HepG2 (cell line): ENCODE results near the gene ABCG2. TPM values are rescaled to one million over a fixed set of nuclear protein-coding genes. Genes with fewer than 3 reads are reported as not detected.

Experiments used
- CBX2 ChIP-seq, 2 experiments: fragments of 200-600 bp in 1 of 2; sonication (generic); formaldehyde crosslinking in 1 of 2; IDR thresholded peaks; 2 replicates each; pipeline versions ENCODE4 v1.7.0 to v1.8.1; 2018 to 2022; ENCODE audit warnings: low read depth in 2 of 2, low read length in 1 of 2, mild to moderate bottlenecking in 1 of 2, missing genetic modification reagents in 1 of 2
- CBX5 ChIP-seq: sonication (generic); formaldehyde crosslinking; IDR thresholded peaks from 2 replicates; pipeline ENCODE4 v1.4.0; 2020; ENCODE audit warnings: missing genetic modification reagents, borderline replicate concordance
- DR1 ChIP-seq: sonication (generic); formaldehyde crosslinking; IDR thresholded peaks from 2 replicates; pipeline ENCODE4 v1.8.0; 2021; ENCODE audit warnings: mild to moderate bottlenecking, missing genetic modification reagents, inconsistent platforms
- FLYWCH1 ChIP-seq: sonication (generic); formaldehyde crosslinking; IDR thresholded peaks from 2 replicates; pipeline ENCODE4 v1.8.1; 2023; ENCODE audit warnings: mild to moderate bottlenecking, missing genetic modification reagents
- FOXJ3 ChIP-seq: sonication (generic); formaldehyde crosslinking; IDR thresholded peaks from 2 replicates; pipeline ENCODE4 v1.4.0; 2020; ENCODE audit warnings: missing genetic modification reagents, mild to moderate bottlenecking, borderline replicate concordance
- FOXK2 ChIP-seq: fragments of 450-650 bp; IDR thresholded peaks from 2 replicates; pipeline ENCODE4 v1.6.1; 2016
- HCFC1 ChIP-seq: fragments of 150-350 bp; IDR thresholded peaks from 2 replicates; pipeline ENCODE4 v1.6.1; 2014; ENCODE audit warnings: low read depth, low read length
- HDAC6 ChIP-seq: fragments of 200-600 bp; sonication (generic); IDR thresholded peaks from 2 replicates; pipeline ENCODE4 v1.7.0; 2017; ENCODE audit warnings: mild to moderate bottlenecking, antibody characterized with exemption, low read length, low read depth
- KAT2B ChIP-seq: fragments of 150-350 bp; IDR thresholded peaks from 2 replicates; pipeline ENCODE4 v1.6.1; 2014; ENCODE audit warnings: low read depth, low read length, borderline replicate concordance
- MYNN ChIP-seq: sonication (generic); formaldehyde crosslinking; IDR thresholded peaks from 2 replicates; pipeline ENCODE4 v1.4.0; 2020; ENCODE audit warnings: mild to moderate bottlenecking, low read depth, missing genetic modification reagents
- NONO ChIP-seq, 2 experiments: fragments of 450-650 bp in 1 of 2; sonication (generic) in 1 of 2; formaldehyde crosslinking in 1 of 2; IDR thresholded peaks in 1 of 2; conservative IDR thresholded peaks in 1 of 2; 2 replicates each; pipeline versions ENCODE4 v1.6.1 to v1.8.0; 2017 to 2022; ENCODE audit warnings: mild to moderate bottlenecking in 1 of 2, missing genetic modification reagents in 1 of 2, moderate library complexity in 1 of 2
- NRL ChIP-seq: sonication (generic); formaldehyde crosslinking; IDR thresholded peaks from 2 replicates; pipeline ENCODE4 v1.5.0; 2020; ENCODE audit warnings: missing genetic modification reagents, mild to moderate bottlenecking, moderate library complexity, borderline replicate concordance
- PHF21A ChIP-seq: sonication (generic); formaldehyde crosslinking; IDR thresholded peaks from 2 replicates; pipeline ENCODE4 v1.5.0; 2020; ENCODE audit warnings: mild to moderate bottlenecking, missing genetic modification reagents
- POLR2G ChIP-seq: fragments of 200-400 bp; formaldehyde crosslinking; IDR thresholded peaks from 2 replicates; pipeline ENCODE4 v1.6.1; 2018; ENCODE audit warnings: mild to moderate bottlenecking, low read depth, low read length, moderate library complexity
- RXRA ChIP-seq: sonication (generic); formaldehyde crosslinking; IDR thresholded peaks from 2 replicates; pipeline ENCODE4 v1.5.1; 2020; ENCODE audit warnings: missing genetic modification reagents
- SALL2 ChIP-seq: sonication (generic); formaldehyde crosslinking; IDR thresholded peaks from 2 replicates; pipeline ENCODE4 v1.8.1; 2023; ENCODE audit warnings: mild to moderate bottlenecking, missing genetic modification reagents, inconsistent platforms
- ZC3H4 ChIP-seq: sonication (generic); formaldehyde crosslinking; IDR thresholded peaks from 2 replicates; pipeline ENCODE4 v1.4.0; 2020; ENCODE audit warnings: missing genetic modification reagents, borderline replicate concordance
- ZFYVE20 ChIP-seq: sonication (generic); formaldehyde crosslinking; IDR thresholded peaks from 2 replicates; pipeline ENCODE4 v1.8.0; 2023; ENCODE audit warnings: low read depth, mild to moderate bottlenecking, moderate library complexity, missing genetic modification reagents, borderline replicate concordance
- ZNF567 ChIP-seq: sonication (generic); formaldehyde crosslinking; IDR thresholded peaks from 2 replicates; pipeline ENCODE4 v1.8.1; 2023; ENCODE audit warnings: mild to moderate bottlenecking, missing genetic modification reagents, borderline replicate concordance
- ZNF614 ChIP-seq: IDR thresholded peaks from 2 replicates; pipeline ENCODE4 v1.6.1; 2018; ENCODE audit warnings: missing biosample characterization, missing genetic modification reagents, inconsistent platforms, borderline replicate concordance
- ZNF766 ChIP-seq: sonication (generic); formaldehyde crosslinking; IDR thresholded peaks from 2 replicates; pipeline ENCODE4 v1.5.0; 2020; ENCODE audit warnings: missing genetic modification reagents, borderline replicate concordance
- ZSCAN31 ChIP-seq: sonication (generic); formaldehyde crosslinking; IDR thresholded peaks from 2 replicates; pipeline ENCODE4 v1.5.0; 2020; ENCODE audit warnings: low read depth, mild to moderate bottlenecking, missing genetic modification reagents
- polyA plus RNA-seq, 8 experiments: library from polyadenylated mRNA; depleted of rRNA in 3 of 8; stranded (reverse) in 7 of 8; unstranded in 1 of 8; fragments of >200 nt; fragmentation: Illumina TruSeq in 4 of 8; extraction: Trizol in 4 of 8; gene quantifications; 2 replicates each; pipeline versions ENCODE4 v1.2.1 to v1.2.3, GENCODE V29; 2011 to 2016; ENCODE audit warnings: low read depth in 4 of 8, missing spikeins in 1 of 8, mixed read lengths in 1 of 8; ENCODE audit not compliant: insufficient read depth in 1 of 8
- total RNA-seq, 5 experiments: library from RNA; depleted of rRNA; stranded (reverse); fragments of >200 nt; fragmentation: Illumina TruSeq; extraction: Trizol; gene quantifications; 2 replicates each; pipeline ENCODE4 v1.2.3, GENCODE V29; 2016; ENCODE audit warnings: low read depth in 1 of 5
- TF ChIP-seq, protein P1 (sequence below): sonication (generic); formaldehyde crosslinking; IDR thresholded peaks from 2 replicates; pipeline ENCODE4 v1.4.0; 2020; ENCODE audit warnings: missing genetic modification reagents
- TF ChIP-seq, protein P2 (sequence below): sonication (generic); formaldehyde crosslinking; IDR thresholded peaks from 2 replicates; pipeline ENCODE4 v1.5.0; 2020; ENCODE audit warnings: missing genetic modification reagents, mild to moderate bottlenecking, borderline replicate concordance
- TF ChIP-seq, protein P3 (sequence below): sonication (generic); formaldehyde crosslinking; IDR thresholded peaks from 2 replicates; pipeline ENCODE4 v1.4.0; 2020; ENCODE audit warnings: low read depth, mild to moderate bottlenecking, missing genetic modification reagents

ABCG2 gene
- total and polyA plus RNA-seq, 2 of the 13 experiments (the other 11 are each of a cell fraction or from before 2014, with no cell fraction given): 10.0 to 15.7 TPM

DNA sequence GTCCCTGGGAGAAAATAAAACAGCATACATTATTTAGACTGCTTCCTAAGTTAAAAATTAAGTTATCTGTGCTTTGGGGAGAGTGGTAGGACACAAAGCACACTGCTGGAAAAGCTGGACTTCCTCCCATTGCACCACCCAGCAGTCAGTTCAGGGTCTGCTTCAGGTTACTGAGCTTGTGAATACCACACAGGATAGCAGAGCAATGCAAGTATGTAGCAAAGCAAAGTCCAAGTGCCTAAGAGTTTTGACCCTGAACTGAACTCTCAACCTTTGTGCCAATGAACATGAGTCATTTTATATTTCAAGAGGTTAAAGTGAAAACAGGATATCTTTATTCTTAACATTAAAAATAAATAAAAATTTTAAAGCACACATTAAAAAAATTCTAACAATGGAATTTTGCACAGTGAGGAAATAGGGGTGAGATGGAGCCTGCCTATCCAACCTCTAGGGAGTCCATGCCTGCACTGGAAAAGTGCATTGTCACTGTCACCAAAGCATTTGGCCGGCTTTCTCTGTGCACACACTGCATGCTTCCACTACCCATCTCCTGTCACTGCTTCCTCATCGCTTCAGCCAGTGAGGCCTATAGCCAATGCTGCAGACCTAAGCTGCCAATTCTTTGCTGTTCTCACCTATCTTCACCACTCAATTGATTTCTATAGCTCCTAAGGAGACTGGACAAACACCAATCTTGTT, 50.9 kb downstream of the ABCG2 start (continued):
- TF ChIP-seq POLR2G (no peak), ZC3H4 (CRISPR knock-in tag) (no peak), FOXK2 (no peak), HCFC1 (no peak), KAT2B (no peak), NRL (CRISPR knock-in tag) (no peak), FOXJ3 (CRISPR knock-in tag) (peak; percentile 73; the same call in 1 of the 2 replicates), FLYWCH1 (no peak), PHF21A (CRISPR knock-in tag) (peak; percentile 74; the same call in 1 of the 2 replicates), HDAC6 (no peak), ZSCAN31 (CRISPR knock-in tag) (no peak), RXRA (CRISPR knock-in tag) (peak; percentile 96), CBX5 (CRISPR knock-in tag) (peak; percentile 30; the same call in 1 of the 2 replicates), DR1 (CRISPR knock-in tag) (no peak), SALL2 (0 out of 2 replicates have a peak, but pooled peaks have one; percentile 16), ZFYVE20 (CRISPR knock-in tag) (no peak), ZNF766 (CRISPR knock-in tag) (no peak), MYNN (CRISPR knock-in tag) (no peak), ZNF614 (CRISPR knock-in tag) (peak; percentile 73; the same call in 1 of the 2 replicates), ZNF567 (CRISPR knock-in tag) (no peak; the same call in 1 of the 2 replicates), NONO (IDR thresholded peaks at IDR 0.05) (no peak), NONO (CRISPR knock-in tag; conservative IDR thresholded peaks at IDR 0.05) (peak; percentile 70; the same call in 1 of the 2 replicates), CBX2 (IDR thresholded peaks at IDR 0.05; ENCODE audit: low read depth, low read length) (no peak), CBX2 (CRISPR knock-in tag; IDR thresholded peaks at IDR 0.05; ENCODE audit: low read depth) (no peak)
- TF ChIP-seq, protein P1, sequence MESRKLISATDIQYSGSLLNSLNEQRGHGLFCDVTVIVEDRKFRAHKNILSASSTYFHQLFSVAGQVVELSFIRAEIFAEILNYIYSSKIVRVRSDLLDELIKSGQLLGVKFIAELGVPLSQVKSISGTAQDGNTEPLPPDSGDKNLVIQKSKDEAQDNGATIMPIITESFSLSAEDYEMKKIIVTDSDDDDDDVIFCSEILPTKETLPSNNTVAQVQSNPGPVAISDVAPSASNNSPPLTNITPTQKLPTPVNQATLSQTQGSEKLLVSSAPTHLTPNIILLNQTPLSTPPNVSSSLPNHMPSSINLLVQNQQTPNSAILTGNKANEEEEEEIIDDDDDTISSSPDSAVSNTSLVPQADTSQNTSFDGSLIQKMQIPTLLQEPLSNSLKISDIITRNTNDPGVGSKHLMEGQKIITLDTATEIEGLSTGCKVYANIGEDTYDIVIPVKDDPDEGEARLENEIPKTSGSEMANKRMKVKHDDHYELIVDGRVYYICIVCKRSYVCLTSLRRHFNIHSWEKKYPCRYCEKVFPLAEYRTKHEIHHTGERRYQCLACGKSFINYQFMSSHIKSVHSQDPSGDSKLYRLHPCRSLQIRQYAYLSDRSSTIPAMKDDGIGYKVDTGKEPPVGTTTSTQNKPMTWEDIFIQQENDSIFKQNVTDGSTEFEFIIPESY: 0 out of 2 replicates have a peak, but pooled peaks have one; percentile 19
- TF ChIP-seq, protein P2, sequence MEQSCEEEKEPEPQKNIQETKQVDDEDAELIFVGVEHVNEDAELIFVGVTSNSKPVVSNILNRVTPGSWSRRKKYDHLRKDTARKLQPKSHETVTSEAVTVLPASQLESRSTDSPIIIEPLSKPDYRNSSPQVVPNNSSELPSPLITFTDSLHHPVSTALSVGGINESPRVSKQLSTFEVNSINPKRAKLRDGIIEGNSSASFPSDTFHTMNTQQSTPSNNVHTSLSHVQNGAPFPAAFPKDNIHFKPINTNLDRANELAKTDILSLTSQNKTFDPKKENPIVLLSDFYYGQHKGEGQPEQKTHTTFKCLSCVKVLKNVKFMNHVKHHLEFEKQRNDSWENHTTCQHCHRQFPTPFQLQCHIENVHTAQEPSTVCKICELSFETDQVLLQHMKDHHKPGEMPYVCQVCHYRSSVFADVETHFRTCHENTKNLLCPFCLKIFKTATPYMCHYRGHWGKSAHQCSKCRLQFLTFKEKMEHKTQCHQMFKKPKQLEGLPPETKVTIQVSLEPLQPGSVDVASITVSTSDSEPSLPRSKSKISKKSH (CRISPR knock-in tag): no peak
- TF ChIP-seq, protein P3, sequence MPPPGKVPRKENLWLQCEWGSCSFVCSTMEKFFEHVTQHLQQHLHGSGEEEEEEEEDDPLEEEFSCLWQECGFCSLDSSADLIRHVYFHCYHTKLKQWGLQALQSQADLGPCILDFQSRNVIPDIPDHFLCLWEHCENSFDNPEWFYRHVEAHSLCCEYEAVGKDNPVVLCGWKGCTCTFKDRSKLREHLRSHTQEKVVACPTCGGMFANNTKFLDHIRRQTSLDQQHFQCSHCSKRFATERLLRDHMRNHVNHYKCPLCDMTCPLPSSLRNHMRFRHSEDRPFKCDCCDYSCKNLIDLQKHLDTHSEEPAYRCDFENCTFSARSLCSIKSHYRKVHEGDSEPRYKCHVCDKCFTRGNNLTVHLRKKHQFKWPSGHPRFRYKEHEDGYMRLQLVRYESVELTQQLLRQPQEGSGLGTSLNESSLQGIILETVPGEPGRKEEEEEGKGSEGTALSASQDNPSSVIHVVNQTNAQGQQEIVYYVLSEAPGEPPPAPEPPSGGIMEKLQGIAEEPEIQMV (CRISPR knock-in tag): no peak
